LNCAP (cell line): ENCODE measurements around the gene ZNF407.

Source experiments
- TF ChIP-seq, protein P1 (sequence below): fragments of 450-650 bp; IDR thresholded peaks from 2 replicates; pipeline ENCODE4 v1.5.1; 2017; ENCODE audit warnings: mild to moderate bottlenecking

ZNF407 gene

DNA sequence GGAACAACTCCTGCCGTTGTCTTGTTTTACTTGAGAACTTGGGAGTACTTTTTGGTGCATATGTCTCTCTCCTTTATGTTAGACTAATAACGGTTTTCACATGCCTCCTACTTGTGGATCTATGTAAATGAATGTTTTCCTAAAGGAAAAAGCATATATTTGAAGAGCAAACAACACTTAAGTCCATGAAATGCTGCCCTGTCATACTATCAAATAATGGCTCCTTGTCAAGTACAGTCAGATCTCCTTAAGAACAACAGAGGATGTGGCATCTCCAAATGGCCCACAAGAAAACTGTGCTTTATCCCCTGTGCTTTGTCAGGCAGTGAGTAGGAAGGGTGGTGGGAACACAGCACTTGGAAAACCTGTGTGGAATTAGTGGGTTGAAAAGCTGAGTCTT lies 413.0 kb downstream of the ZNF407 start:
- TF ChIP-seq, protein P1, sequence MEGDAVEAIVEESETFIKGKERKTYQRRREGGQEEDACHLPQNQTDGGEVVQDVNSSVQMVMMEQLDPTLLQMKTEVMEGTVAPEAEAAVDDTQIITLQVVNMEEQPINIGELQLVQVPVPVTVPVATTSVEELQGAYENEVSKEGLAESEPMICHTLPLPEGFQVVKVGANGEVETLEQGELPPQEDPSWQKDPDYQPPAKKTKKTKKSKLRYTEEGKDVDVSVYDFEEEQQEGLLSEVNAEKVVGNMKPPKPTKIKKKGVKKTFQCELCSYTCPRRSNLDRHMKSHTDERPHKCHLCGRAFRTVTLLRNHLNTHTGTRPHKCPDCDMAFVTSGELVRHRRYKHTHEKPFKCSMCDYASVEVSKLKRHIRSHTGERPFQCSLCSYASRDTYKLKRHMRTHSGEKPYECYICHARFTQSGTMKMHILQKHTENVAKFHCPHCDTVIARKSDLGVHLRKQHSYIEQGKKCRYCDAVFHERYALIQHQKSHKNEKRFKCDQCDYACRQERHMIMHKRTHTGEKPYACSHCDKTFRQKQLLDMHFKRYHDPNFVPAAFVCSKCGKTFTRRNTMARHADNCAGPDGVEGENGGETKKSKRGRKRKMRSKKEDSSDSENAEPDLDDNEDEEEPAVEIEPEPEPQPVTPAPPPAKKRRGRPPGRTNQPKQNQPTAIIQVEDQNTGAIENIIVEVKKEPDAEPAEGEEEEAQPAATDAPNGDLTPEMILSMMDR: no peak

DNA sequence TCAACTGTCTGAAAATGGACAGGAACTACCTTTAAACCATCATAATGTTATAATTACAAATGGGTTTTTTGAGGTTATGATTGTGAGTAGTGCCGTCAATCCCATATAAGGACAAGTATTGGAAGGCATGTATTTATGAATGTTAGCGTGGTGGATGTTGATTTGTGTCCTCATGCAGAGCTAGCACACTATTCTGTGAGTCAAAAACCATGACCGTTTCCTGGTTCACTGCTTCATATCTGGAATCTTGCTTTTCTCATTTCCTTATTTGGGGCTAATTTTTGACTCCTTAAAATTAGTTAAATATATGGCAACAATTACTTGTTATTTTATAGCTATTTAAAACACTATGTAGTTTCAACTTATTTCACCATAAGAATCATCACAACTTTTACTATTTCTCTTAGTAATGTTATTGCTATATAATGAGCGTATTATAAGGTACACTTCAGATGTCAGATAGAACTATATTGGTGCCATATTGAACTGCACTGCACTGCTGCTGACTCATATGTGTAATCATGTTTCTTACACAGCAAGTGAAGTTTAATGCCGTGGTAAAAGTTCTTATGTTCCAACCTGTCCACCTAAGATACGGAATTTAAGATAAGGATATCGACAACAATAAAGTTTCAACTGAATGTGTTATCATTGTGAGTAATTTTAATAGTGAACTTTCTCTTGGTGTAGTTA lies 418.5 kb downstream of the ZNF407 start:
- TF ChIP-seq, protein P1: no peak

DNA sequence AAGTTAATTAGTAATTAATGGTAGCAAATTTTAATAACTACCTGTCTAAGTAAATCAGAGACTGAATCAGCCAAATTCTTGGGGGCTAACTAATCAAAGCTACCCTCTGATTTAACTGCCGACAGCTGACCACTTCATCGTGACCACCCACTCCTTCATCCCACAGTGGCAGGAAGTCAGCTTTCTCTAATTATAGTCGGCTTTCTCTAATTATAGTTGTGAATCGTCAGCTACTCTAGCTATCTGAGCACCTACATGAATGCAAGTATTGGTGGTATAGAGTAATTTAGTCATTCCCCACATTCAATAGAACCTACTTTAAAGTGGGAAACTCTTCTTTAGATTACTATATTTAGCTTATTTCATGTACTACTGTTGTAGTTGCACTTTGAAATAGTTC lies 425.8 kb downstream of the ZNF407 start:
- TF ChIP-seq, protein P1: no peak

DNA sequence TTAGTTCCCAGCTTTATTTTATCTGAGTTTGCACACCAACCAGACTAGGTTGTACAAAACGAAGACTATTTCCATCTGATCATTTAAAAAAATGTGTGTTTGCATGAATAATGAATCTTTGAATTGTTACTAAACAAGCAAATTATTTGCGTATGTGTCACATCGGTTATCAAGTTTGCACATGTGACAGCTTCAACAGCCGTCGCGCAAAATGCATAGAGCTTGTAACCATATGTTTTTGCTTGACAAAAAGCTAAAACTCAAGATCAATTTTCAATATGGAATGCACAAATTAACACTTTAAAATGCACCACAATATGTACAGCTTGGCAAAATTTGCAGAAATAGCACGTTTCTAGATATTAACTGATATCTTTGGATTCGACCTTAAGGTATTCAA lies 427.2 kb downstream of the ZNF407 start:
- TF ChIP-seq, protein P1: no peak

DNA sequence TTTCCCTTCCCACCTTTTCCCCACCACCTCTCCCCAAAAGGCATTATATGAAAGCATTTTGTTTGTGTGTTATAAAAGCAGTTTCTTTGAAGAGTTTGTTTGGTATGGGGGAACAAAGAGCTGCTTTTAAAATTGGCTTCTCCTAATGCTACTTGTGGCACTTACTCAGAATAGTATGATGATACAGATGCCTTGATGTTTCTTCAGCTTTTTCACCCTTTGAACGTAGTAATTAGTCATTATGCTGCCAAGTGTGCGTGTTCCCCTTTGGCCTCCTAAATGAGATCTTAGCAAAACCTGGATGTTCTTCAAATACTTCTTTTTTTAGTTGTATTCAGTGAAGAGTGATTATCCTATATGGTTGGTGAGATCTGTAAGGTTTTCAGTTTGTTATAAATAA lies 427.9 kb downstream of the ZNF407 start:
- TF ChIP-seq, protein P1: no peak

DNA sequence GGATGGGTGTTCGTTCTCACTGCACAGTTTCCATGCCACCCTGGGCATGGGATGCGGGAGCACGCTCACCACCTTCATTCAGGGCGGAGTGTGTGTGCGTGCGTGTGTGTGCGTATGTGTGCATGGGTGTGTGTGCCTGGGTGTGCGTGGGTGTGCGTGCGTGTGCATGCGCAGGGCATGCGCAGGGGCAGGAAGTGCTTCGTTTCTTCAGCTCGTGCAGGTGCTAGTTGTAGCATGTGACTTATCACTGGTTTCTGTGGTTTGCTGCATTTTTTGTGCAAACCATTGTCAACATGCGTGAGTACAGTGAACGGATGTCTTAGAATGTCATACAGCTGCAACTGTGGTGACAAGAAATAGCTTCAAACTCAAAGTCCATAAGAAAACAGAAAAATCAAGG lies 431.8 kb downstream of the ZNF407 start:
- TF ChIP-seq, protein P1: no peak

DNA sequence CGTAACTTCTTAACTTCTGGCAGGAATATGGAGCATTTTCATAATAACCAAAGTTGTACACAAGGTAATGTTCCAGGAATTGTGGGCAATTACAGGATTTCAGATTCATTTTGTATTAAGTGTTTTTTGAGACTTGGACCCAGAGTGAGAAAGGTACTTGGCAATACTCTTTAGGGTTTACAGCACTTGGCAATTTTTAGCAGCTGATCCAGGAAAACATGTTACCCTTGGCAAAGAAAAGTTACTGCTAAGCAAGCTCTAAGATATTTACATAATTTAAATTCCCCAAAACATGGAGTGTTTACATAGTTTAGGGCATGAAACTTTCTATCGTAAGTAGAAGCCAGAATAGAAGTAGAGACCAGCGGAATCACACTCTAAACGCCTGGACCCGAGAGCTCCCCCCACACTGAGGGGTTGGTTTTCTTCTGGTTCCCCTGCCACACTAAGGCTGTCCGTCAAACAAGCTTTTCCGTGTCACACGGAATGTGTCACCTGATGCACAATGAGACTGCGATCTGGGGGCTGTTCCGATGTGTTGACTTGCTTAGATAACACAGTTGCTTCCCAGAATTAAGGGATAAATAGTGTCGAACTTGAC lies 434.1 kb downstream of the ZNF407 start:
- TF ChIP-seq, protein P1: no peak
